Hypothalamus (tissue), 51 donors: ENCODE measurements around the gene LDB2.

Source experiments
- DNase-seq, 51 donors: peaks; one replicate each; lab custom pipeline; 2025; lab: John Stamatoyannopoulos, UW

The LDB2 gene

GRCh38 chr4:16887887-16888286, 10.6 kb downstream of the LDB2 start:
- no peak for DNase-seq

- no peak for DNase-seq
Measured at GRCh38 chr4:16884673-16885460, 13.6 kb downstream of the LDB2 start.

- DNase-seq: no peak
Measured at GRCh38 chr4:16883806-16884205, 14.6 kb downstream of the LDB2 start.

GRCh38 chr4:16881151-16881884, 17.1 kb downstream of the LDB2 start:
- no peak for DNase-seq

GRCh38 chr4:16875487-16875886, 23.0 kb downstream of the LDB2 start:
- DNase-seq: no peak

GRCh38 chr4:16869594-16870245, 28.7 kb downstream of the LDB2 start:
- DNase-seq: no peak

- no peak for DNase-seq
Measured at GRCh38 chr4:16868674-16869073, 29.8 kb downstream of the LDB2 start.

GRCh38 chr4:16867827-16868226, 30.6 kb downstream of the LDB2 start:
- DNase-seq: no peak

- DNase-seq: no peak
Measured at GRCh38 chr4:16866974-16867373, 31.5 kb downstream of the LDB2 start.

GRCh38 chr4:16865897-16866283, 32.6 kb downstream of the LDB2 start:
- DNase-seq: no peak

GRCh38 chr4:16865209-16865896, 33.1 kb downstream of the LDB2 start:
- no peak for DNase-seq

- DNase-seq: no peak
Measured at GRCh38 chr4:16864199-16864598, 34.2 kb downstream of the LDB2 start.

- DNase-seq: no peak
Measured at GRCh38 chr4:16862697-16863096, 35.7 kb downstream of the LDB2 start.

GRCh38 chr4:16860516-16860915, 37.9 kb downstream of the LDB2 start:
- no peak for DNase-seq

- no peak for DNase-seq
Measured at GRCh38 chr4:16859031-16859430, 39.4 kb downstream of the LDB2 start.

- no peak for DNase-seq
Measured at GRCh38 chr4:16858275-16858752, 40.1 kb downstream of the LDB2 start.

GRCh38 chr4:16857425-16857824, 41.0 kb downstream of the LDB2 start:
- no peak for DNase-seq

GRCh38 chr4:16853640-16854039, 44.8 kb downstream of the LDB2 start:
- DNase-seq: no peak

GRCh38 chr4:16852644-16853043, 45.8 kb downstream of the LDB2 start:
- DNase-seq: no peak

GRCh38 chr4:16852228-16852627, 46.2 kb downstream of the LDB2 start:
- DNase-seq: no peak

- DNase-seq: no peak
Measured at GRCh38 chr4:16846540-16847117, 51.8 kb downstream of the LDB2 start.
